ENCODE measurements around the gene FBXW10B.
"Not testable (repeated sequence)": the region's sequence is repeated elsewhere in the genome, so short reads cannot be mapped to it uniquely, and the experiment has no call there.

The FBXW10B gene

DNA sequence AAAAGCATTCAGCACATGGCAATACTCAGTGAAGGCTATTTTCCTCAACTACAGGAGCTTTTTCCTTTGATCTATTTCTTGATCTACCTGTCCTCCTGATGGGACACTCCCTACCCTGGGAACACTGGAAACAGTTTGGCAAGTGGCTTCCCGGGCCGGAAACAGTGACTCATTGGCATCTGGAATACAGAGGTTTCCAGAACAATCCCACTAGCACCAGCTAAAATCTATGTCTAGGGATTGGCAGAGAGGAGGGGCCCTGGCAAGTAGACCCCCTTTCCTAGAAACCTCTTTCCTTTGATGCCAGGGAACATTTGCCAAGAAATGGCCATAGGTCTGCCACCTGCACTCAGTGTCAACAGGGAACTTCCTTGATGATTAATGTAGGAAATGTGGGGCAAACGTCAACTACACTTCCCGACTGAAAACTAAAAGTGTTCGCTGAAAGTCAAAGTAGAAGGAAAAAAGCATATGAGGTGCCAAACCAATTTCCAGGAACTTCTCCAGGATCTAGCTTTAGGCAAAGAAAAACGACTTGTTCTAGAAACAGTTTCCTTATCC, 30.4 kb upstream of the FBXW10B start:
- Histone ChIP-seq H4K20me1 (ENCODE audit: control insufficient read depth, insufficient read depth, low read depth, low read length) (no peaks in the 10 kb centered on the region), H3K27ac (ENCODE audit: low read depth, low read length) (no peak overlapping the region), H3K4me3 (ENCODE audit: low read length) (no peak overlapping the region), H3K79me2 (ENCODE audit: control insufficient read depth, low read length) (no peaks in the 10 kb centered on the region), H3F3A (ENCODE audit: control insufficient read depth, insufficient read depth) (no peaks in the 10 kb centered on the region), H3K4me2 (ENCODE audit: low read length) (no peak overlapping the region), H3K9me3 (ENCODE audit: control insufficient read depth, insufficient read depth, low read length) (no peaks in the 10 kb centered on the region), H3K9me2 (replicated peaks; ENCODE audit: control insufficient read depth, low read length) (no peaks in the 10 kb centered on the region), H3K4me1 (ENCODE audit: control insufficient read depth, low read length) (peaks cover 7% of the 10 kb centered on the region), H3K36me3 (ENCODE audit: control insufficient read depth, low read length) (no peaks in the 10 kb centered on the region), H3K27me3 (ENCODE audit: control insufficient read depth, low read length) (no peaks in the 10 kb centered on the region)
- no peak for TF ChIP-seq EZH2phosphoT487 (IDR thresholded peaks at IDR 0.05; ENCODE audit: borderline replicate concordance, low read length)
- TF ChIP-seq, protein P1, sequence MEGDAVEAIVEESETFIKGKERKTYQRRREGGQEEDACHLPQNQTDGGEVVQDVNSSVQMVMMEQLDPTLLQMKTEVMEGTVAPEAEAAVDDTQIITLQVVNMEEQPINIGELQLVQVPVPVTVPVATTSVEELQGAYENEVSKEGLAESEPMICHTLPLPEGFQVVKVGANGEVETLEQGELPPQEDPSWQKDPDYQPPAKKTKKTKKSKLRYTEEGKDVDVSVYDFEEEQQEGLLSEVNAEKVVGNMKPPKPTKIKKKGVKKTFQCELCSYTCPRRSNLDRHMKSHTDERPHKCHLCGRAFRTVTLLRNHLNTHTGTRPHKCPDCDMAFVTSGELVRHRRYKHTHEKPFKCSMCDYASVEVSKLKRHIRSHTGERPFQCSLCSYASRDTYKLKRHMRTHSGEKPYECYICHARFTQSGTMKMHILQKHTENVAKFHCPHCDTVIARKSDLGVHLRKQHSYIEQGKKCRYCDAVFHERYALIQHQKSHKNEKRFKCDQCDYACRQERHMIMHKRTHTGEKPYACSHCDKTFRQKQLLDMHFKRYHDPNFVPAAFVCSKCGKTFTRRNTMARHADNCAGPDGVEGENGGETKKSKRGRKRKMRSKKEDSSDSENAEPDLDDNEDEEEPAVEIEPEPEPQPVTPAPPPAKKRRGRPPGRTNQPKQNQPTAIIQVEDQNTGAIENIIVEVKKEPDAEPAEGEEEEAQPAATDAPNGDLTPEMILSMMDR (IDR thresholded peaks at IDR 0.05; ENCODE audit: low read depth, low read length, poor library complexity, severe bottlenecking), result no peak

GRCh38 chr17:15648386-15648785, 28.9 kb upstream of the FBXW10B start:
- Histone ChIP-seq H3K9me2 (replicated peaks; ENCODE audit: control insufficient read depth, low read length) (no peaks in the 10 kb centered on the region), H3K4me3 (ENCODE audit: low read length) (no peak overlapping the region), H3F3A (ENCODE audit: control insufficient read depth, insufficient read depth) (no peaks in the 10 kb centered on the region), H3K4me2 (ENCODE audit: low read length) (no peak overlapping the region), H3K79me2 (ENCODE audit: control insufficient read depth, low read length) (no peaks in the 10 kb centered on the region), H3K4me1 (ENCODE audit: control insufficient read depth, low read length) (peaks cover 7% of the 10 kb centered on the region), H3K9me3 (ENCODE audit: control insufficient read depth, insufficient read depth, low read length) (no peaks in the 10 kb centered on the region), H4K20me1 (ENCODE audit: control insufficient read depth, insufficient read depth, low read depth, low read length) (no peaks in the 10 kb centered on the region), H3K27me3 (ENCODE audit: control insufficient read depth, low read length) (no peaks in the 10 kb centered on the region), H3K36me3 (ENCODE audit: control insufficient read depth, low read length) (no peaks in the 10 kb centered on the region), H3K27ac (ENCODE audit: low read depth, low read length) (no peak overlapping the region)
- no peak for TF ChIP-seq EZH2phosphoT487 (IDR thresholded peaks at IDR 0.05; ENCODE audit: borderline replicate concordance, low read length)
- TF ChIP-seq, protein P1 (IDR thresholded peaks at IDR 0.05; ENCODE audit: low read depth, low read length, poor library complexity, severe bottlenecking), result no peak

DNA sequence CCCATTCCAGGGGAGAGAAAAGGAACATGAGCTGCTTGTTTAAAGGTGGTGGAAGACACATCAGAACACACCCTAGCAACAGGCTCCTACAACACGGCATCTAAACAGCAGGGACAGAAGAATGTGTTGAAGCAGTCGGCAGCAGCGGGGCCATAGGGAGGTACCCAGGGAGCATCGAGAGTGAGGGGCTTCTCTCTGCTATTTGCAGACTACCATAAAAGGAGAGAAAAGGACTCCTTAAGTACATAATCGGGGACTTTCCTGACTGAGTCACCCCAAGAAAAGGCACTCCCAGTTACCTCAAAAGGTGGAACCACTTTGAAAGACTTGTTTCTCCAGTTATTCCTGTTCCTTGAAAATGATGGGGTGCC, 26.4 kb upstream of the FBXW10B start:
- H3K27me3 ChIP-seq (ENCODE audit: control insufficient read depth, low read length); H3K9me3 ChIP-seq (ENCODE audit: control insufficient read depth, insufficient read depth, low read length); H3K79me2 ChIP-seq (ENCODE audit: control insufficient read depth, low read length); H3K4me1 ChIP-seq (ENCODE audit: control insufficient read depth, low read length); H3K9me2 ChIP-seq (replicated peaks; ENCODE audit: control insufficient read depth, low read length); H3F3A ChIP-seq (ENCODE audit: control insufficient read depth, insufficient read depth); H3K4me2 ChIP-seq (ENCODE audit: low read length); H3K36me3 ChIP-seq (ENCODE audit: control insufficient read depth, low read length); H4K20me1 ChIP-seq (ENCODE audit: control insufficient read depth, insufficient read depth, low read depth, low read length); H3K4me3 ChIP-seq (ENCODE audit: low read length); H3K27ac ChIP-seq (ENCODE audit: low read depth, low read length): not testable (repeated sequence)

DNA sequence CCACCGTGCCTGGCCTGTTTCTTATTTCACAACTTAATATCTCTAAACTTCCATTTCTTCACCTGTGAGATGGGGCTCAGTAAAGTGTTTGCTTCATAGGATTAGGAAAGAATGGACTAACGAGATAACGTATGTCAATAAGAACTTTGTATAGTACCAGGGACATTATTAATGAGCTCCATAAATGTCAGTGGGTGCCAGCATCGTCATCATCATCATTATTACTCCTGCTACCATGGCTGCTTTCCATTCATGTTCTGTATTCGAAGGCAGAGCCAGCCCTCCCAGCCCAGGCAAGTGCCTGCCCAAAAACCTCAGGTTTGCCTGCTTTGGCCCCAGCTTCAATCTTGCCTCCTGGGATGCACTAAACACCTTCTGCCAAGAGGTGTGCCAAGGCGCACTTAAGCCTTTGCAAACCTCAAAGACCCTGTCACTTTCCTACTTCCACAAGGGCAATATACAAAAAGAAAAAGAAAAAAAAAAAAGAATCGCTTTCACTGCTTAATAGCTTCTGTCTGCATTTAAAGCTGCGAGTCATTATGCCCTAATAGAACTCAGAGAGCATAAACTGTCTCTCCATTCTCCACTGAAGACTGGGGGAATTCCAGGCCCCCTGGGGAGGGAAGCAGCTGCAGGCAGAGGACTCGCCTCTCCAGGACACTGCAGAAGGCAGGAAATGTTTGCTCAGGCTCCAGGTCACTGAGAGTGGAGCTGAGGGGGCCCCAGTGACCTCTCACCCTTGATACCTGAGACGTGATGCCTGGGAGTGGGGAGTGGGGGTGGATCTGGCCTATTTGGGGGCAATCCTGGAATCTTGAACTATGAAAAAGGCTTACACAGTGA, 25.8 kb upstream of the FBXW10B start:
- H3K4me2 ChIP-seq (ENCODE audit: low read length); H3K79me2 ChIP-seq (ENCODE audit: control insufficient read depth, low read length); H3K36me3 ChIP-seq (ENCODE audit: control insufficient read depth, low read length); H3K4me1 ChIP-seq (ENCODE audit: control insufficient read depth, low read length); H3K27ac ChIP-seq (ENCODE audit: low read depth, low read length); H3K9me2 ChIP-seq (replicated peaks; ENCODE audit: control insufficient read depth, low read length); H3K9me3 ChIP-seq (ENCODE audit: control insufficient read depth, insufficient read depth, low read length); H3K27me3 ChIP-seq (ENCODE audit: control insufficient read depth, low read length); H3F3A ChIP-seq (ENCODE audit: control insufficient read depth, insufficient read depth); H4K20me1 ChIP-seq (ENCODE audit: control insufficient read depth, insufficient read depth, low read depth, low read length); H3K4me3 ChIP-seq (ENCODE audit: low read length): not testable (repeated sequence)

- H3K27ac ChIP-seq (ENCODE audit: low read depth, low read length); H3K27me3 ChIP-seq (ENCODE audit: control insufficient read depth, low read length); H4K20me1 ChIP-seq (ENCODE audit: control insufficient read depth, insufficient read depth, low read depth, low read length); H3K79me2 ChIP-seq (ENCODE audit: control insufficient read depth, low read length); H3K36me3 ChIP-seq (ENCODE audit: control insufficient read depth, low read length); H3F3A ChIP-seq (ENCODE audit: control insufficient read depth, insufficient read depth); H3K4me3 ChIP-seq (ENCODE audit: low read length); H3K9me2 ChIP-seq (replicated peaks; ENCODE audit: control insufficient read depth, low read length); H3K4me1 ChIP-seq (ENCODE audit: control insufficient read depth, low read length); H3K9me3 ChIP-seq (ENCODE audit: control insufficient read depth, insufficient read depth, low read length); H3K4me2 ChIP-seq (ENCODE audit: low read length): not testable (repeated sequence)
These were observed 23.2 kb upstream of the FBXW10B start for GRCh38 chr17:15642505-15643251.

GRCh38 chr17:15642014-15642413, 22.5 kb upstream of the FBXW10B start:
- H3K27me3 ChIP-seq (ENCODE audit: control insufficient read depth, low read length); H3F3A ChIP-seq (ENCODE audit: control insufficient read depth, insufficient read depth); H3K79me2 ChIP-seq (ENCODE audit: control insufficient read depth, low read length); H3K27ac ChIP-seq (ENCODE audit: low read depth, low read length); H3K36me3 ChIP-seq (ENCODE audit: control insufficient read depth, low read length); H3K9me3 ChIP-seq (ENCODE audit: control insufficient read depth, insufficient read depth, low read length); H3K4me2 ChIP-seq (ENCODE audit: low read length); H3K4me3 ChIP-seq (ENCODE audit: low read length); H3K9me2 ChIP-seq (replicated peaks; ENCODE audit: control insufficient read depth, low read length); H4K20me1 ChIP-seq (ENCODE audit: control insufficient read depth, insufficient read depth, low read depth, low read length); H3K4me1 ChIP-seq (ENCODE audit: control insufficient read depth, low read length): not testable (repeated sequence)

Data from DOHH2 (cell line).